ENCODE measurements around the gene CCL4. TPM values are rescaled to one million over a fixed set of nuclear protein-coding genes. Genes with fewer than 3 reads are reported as not detected.

CCL4 gene
- total RNA-seq, 4 donors from 2014 or later = 1.0 to 2.5 (median 1.5) TPM

DNA sequence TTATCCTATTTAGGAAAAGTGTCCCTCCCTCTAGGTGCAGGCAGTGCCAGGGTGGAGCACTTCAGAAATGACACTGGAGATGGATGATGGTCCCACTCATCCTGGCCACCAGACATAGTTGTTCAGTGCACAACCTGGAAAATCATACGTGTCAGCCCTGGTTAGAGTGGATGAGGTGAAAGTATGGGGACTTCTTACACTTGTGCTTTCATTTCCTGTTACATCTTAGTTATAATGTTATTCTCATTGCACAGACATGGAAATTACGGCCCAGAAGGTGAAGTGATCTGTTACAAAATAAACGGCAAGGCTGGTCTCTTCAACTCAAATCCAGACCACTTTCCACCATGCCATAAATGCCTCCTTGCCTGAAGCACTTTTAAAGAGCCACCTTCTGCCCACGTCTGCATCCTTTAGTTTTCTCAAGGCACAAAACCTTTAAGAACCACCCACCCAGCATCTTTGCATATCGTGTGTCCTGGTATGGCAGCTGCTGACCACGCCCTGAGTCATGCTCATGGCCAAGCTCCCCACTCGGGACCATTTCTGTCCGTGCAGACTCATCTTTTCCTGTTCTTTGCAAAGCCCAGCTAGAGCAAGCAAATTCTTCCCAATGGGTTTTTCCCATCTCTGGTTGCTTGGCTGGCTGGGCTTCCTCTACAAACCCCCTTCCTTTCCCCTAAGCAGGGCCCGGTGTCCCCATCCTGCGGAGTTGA, 50.4 kb downstream of the CCL4 start:
- Histone ChIP-seq H3K27ac (no peak overlapping the region), H3K27me3 (no peaks in the 10 kb centered on the region), H3K9me3 (no peaks in the 10 kb centered on the region), H3K36me3 (no peaks in the 10 kb centered on the region), H3K4me1 (no peaks in the 10 kb centered on the region), H3K4me3 (no peak overlapping the region)
- TF ChIP-seq POLR2A (IDR thresholded peaks at IDR 0.05) = no peak
- TF ChIP-seq, protein P1, sequence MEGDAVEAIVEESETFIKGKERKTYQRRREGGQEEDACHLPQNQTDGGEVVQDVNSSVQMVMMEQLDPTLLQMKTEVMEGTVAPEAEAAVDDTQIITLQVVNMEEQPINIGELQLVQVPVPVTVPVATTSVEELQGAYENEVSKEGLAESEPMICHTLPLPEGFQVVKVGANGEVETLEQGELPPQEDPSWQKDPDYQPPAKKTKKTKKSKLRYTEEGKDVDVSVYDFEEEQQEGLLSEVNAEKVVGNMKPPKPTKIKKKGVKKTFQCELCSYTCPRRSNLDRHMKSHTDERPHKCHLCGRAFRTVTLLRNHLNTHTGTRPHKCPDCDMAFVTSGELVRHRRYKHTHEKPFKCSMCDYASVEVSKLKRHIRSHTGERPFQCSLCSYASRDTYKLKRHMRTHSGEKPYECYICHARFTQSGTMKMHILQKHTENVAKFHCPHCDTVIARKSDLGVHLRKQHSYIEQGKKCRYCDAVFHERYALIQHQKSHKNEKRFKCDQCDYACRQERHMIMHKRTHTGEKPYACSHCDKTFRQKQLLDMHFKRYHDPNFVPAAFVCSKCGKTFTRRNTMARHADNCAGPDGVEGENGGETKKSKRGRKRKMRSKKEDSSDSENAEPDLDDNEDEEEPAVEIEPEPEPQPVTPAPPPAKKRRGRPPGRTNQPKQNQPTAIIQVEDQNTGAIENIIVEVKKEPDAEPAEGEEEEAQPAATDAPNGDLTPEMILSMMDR (IDR thresholded peaks at IDR 0.05) = no peak
- intact Hi-C loops (cut with DNase I; ENCODE audit: low total_unique reads) = no loop called here
- DNase-seq = no peak

Small RNAs within 50 kb of the gene (small RNA-seq; reads per million reads assigned to genes)
- gene RN7SL301P = not detected

Other genes with a start within 250 kb of the CCL4 start
- gene HEATR9, start 234.9 kb upstream of the CCL4 start, total RNA-seq = not detected
- 10 to 100 TPM in 1 of 4 donors, 1 to 10 TPM in 1, under 1 TPM in 2; 0.29 to 39.5 (median 2.1) TPM for gene CCL5, start 223.5 kb upstream of the CCL4 start, total RNA-seq
- 1 to 10 TPM in 1 of 4 donors, not detected in 3; 3.5 TPM for gene RDM1, start 173.1 kb upstream of the CCL4 start, total RNA-seq
- gene LYZL6, start 160.1 kb upstream of the CCL4 start, total RNA-seq = not detected
- 1 to 10 TPM in 1 of 4 donors, not detected in 3; 1.6 TPM for gene CCL16, start 122.3 kb upstream of the CCL4 start, total RNA-seq
- gene CCL14, start 117.1 kb upstream of the CCL4 start, total RNA-seq = 100 to 1,000 TPM in 3 of 4 donors, under 1 TPM in 1; 0.97 to 165 (median 143) TPM
- gene CCL15, start 102.3 kb upstream of the CCL4 start, total RNA-seq = 1 to 10 TPM in 1 of 4 donors, not detected in 3; 1.4 TPM
- 100 to 1,000 TPM in 2 of 4 donors, 10 to 100 TPM in 1, not detected in 1; 42.1 to 399 (median 131) TPM for gene CCL23, start 85.9 kb upstream of the CCL4 start, total RNA-seq
- gene CCL18, start 39.6 kb upstream of the CCL4 start, total RNA-seq = under 1 TPM in 1 of 4 donors, not detected in 3; 0.69 TPM
- 1 to 10 TPM in 1 of 4 donors, under 1 TPM in 1, not detected in 2; 0.49 to 6.5 TPM for gene CCL3, start 13.7 kb upstream of the CCL4 start, total RNA-seq
- gene TBC1D3B, start 72.8 kb downstream of the CCL4 start, total RNA-seq = 10 to 100 TPM in 1 of 4 donors, not detected in 3; 10.9 TPM
- 1 to 10 TPM in 1 of 4 donors, not detected in 3; 2.3 TPM for gene CCL3L1, start 92.9 kb downstream of the CCL4 start, total RNA-seq
- gene CCL4L2, start 107.2 kb downstream of the CCL4 start, total RNA-seq = 1 to 10 TPM in 1 of 4 donors, not detected in 3; 6.7 TPM
- gene TBC1D3I, start 160.7 kb downstream of the CCL4 start, total RNA-seq = under 1 TPM in 1 of 4 donors, not detected in 3; 0.85 TPM
- not detected for gene TBC1D3G, start 220.1 kb downstream of the CCL4 start, total RNA-seq

All from uterus (tissue), 4 donors.